G401.6 (cell line): ENCODE data around the gene RBM26.
"Not testable (repeated sequence)": the region's sequence is repeated elsewhere in the genome, so short reads cannot be mapped to it uniquely, and the experiment has no call there.

Experiments used
- FAIRE-seq: peaks from 2 replicates; lab custom pipeline; 2012; peaks lifted over from hg19 to GRCh38; lab: Jason Lieb, UNC

Gene RBM26

DNA sequence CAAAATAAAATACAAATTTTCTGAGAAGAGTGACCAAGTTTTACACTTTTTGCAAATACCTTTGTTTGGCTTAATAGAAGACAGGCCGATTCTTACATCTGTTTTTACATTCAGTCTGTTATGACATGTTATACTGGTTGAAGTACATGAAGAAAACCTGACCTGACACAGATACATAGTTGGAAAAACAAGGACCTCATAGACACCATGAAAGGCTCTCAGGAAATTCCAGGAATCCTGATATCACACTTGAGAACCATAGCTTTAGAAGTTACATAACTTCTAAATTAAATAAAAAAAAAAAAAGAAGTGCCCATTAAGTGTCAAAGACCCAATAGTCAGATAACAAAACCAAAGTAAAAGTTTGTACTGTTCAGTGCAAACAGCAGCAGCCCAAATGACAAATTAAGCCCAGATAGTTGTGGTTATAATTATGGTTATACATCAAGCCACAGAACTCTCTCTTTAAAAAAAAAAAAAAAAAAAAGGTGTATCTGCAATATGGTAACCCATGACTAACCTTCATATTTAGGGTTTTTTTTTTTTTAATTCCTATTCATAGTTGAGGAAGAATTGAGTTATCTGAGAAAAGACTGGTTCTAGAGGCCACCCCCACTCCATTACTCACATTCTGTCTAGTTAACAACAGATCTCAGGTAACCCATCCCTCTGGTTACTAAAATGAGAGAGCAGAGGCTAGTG is 19.8 kb downstream of the RBM26 start:
- no peak for FAIRE-seq

DNA sequence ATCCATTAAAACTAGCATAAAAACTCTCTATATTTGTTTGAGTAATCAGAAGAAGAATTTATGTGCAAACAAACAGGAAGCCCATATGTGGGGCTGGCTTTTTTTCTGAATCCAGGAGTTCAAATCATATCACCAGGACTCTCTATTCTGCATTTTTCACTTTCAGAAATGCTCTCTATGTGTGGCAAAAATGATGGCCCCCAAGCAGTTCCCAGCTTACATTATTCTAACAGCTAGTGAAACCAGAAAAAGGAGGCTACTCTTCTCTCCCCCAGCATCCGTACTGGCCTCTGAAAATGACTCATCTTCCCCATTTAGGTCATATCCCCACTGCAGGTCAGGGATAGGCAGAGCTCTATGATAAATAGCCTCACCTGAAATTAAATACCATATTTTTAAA is 20.4 kb downstream of the RBM26 start:
- FAIRE-seq = no peak

DNA sequence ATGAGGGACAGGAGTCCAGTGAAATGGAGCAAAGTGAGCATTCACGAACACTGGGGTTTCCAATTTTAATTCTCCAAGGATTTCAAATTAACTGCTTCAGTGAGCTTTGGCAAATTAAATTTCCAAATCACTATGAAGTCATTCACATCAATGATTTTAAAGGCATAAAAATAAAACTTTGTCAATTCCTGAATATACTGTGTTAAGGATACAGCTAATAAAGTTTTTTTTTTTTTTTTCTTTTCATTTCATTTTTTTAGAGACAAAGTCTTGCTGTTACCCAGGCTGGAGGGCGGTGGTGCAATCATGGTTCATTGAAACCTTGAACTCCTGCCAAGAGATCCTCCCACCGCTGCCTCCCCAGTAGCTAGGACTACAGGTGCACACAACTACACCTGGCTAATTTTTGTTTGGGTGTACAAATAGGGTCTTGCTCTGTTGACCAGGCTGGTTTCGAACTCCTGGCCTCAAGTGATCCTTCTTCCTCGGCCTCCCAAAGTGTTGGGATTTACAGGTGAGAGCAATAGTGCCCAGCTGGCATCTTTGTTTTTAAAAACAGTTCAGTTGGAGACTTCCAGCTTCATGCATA is 21.9 kb downstream of the RBM26 start:
- FAIRE-seq = no peak

- no peak for FAIRE-seq
These were observed 23.3 kb downstream of the RBM26 start for GRCh38 chr13:79382545-79383275.

GRCh38 chr13:79380997-79381396 is 25.1 kb downstream of the RBM26 start:
- FAIRE-seq = no peak

- FAIRE-seq = no peak
These were observed 26.8 kb downstream of the RBM26 start for GRCh38 chr13:79379274-79379673.

- no peak for FAIRE-seq
These were observed 29.2 kb downstream of the RBM26 start for GRCh38 chr13:79376843-79377242.

- no peak for FAIRE-seq
These were observed 31.5 kb downstream of the RBM26 start for GRCh38 chr13:79374578-79374977.

- no peak for FAIRE-seq
These were observed 32.1 kb downstream of the RBM26 start for GRCh38 chr13:79373916-79374315.

GRCh38 chr13:79369226-79369625 is 36.8 kb downstream of the RBM26 start:
- FAIRE-seq = no peak

DNA sequence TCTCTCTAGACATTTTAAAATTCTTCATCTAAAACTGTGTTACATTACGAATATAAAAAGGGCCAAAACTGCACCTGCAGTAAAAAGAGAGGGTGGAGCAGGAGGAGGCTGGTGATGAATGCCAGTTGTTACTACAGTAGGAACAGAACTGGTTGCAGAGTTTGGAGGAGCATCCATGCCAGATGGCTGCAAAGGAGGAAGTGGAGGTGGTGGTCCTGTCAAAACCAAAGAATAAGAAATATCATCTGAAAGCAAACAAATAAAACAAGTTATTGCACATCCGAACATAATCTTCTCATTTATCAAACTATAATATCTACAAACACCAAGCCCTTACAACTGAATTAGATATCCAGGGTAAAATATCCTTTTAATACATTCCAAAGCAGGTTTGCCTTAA is 40.1 kb downstream of the RBM26 start:
- no peak for FAIRE-seq

- no peak for FAIRE-seq
These were observed 44.8 kb downstream of the RBM26 start for GRCh38 chr13:79361299-79361698.

GRCh38 chr13:79360095-79360494 is 46.0 kb downstream of the RBM26 start:
- FAIRE-seq = no peak

- FAIRE-seq = no peak
These were observed 47.0 kb downstream of the RBM26 start for GRCh38 chr13:79359064-79359463.

GRCh38 chr13:79354285-79354684 is 51.8 kb downstream of the RBM26 start:
- FAIRE-seq = no peak

DNA sequence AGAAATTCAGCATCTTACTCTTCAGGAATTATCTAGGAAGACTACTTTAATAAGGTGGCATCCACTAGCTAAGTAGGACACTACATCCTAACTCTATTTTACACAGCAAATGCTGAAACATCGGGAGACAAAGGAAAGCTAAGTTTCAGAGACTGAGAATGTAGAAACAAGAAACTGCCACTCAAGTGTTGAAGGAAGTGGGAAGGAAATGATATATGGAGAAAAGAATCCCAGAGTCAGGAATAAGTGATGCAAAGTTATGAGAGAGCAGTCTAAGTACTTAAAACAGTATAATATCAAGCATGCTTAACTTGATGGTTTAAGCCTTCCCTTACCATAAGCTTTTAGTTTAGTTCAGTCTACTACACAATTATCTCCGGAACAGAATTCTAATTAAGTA is 52.4 kb downstream of the RBM26 start:
- FAIRE-seq = no peak

DNA sequence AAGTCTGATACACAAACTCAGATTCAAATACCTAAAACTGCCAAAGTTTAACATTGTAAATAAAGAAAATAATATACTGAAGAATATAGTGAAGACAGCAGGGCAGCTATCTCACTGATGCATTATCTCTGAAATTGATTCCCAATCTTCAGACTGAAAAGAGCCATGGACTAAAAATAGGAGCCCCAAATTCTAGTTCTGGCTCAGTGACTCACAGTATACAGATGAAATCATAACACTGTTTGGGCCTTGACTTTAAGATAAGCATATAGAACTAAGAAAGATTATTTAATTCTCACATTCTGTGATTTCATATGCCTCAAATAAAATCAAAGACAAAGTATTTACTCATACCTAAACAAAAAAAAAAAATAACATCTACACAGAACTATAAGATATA is 53.9 kb downstream of the RBM26 start:
- no peak for FAIRE-seq

- not testable (repeated sequence) for FAIRE-seq
These were observed 56.4 kb downstream of the RBM26 start for GRCh38 chr13:79349608-79350007.

- no peak for FAIRE-seq
These were observed 57.0 kb downstream of the RBM26 start for GRCh38 chr13:79349011-79349410.

DNA sequence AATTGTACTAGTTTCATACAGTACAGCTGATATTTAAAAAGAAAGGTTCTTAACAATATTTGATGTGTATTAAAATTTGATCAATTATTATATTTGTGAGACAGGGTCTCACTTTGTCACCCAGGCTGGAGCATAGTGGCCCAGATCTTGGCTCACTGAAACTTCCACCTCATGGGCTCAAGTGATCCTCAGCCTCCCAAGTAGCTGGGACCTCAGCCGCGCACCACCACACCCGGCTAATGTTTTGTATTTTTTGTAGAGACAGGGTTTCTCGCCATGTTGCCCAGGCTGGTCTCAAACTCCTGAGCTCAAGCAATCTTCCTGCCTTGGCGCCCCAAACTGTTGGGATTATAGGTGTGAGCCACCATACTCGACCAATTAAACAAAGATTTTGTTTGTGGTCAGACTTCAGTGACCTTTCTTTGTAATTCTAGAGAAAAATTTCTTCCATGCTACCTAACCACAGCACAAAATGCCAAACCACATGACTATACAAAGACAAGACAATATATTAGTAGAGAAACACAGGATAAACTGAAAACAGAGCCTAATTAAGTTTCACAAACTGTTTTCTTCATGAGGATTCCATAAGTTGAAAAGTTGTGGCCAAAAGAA is 59.6 kb downstream of the RBM26 start:
- no peak for FAIRE-seq

GRCh38 chr13:79341202-79341601 is 64.9 kb downstream of the RBM26 start:
- no peak for FAIRE-seq

GRCh38 chr13:79340490-79340889 is 65.6 kb downstream of the RBM26 start:
- peak; percentile 80 for FAIRE-seq

DNA sequence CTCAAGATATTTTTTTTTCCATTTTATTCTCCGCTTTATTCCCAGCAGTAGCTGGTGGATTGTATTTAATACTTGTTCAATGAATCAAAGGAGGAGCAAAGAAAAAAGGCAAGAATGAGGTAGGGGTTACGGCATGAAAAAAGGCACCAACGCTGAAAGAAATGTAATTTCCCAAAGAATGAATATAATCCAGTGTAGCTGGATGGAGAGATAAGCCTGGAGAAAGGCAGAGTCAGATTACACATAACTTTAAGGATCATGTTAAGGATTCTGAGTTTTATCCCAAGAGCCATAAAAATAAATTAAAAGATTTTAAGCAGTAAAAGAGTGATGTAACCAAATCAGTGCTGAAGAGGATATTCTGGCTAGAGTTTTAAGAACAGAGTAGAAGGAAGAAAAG is 67.7 kb downstream of the RBM26 start:
- FAIRE-seq = no peak
